ENCODE results near the gene C3orf20.

GRCh38 chr3:14798231-14798630 is 123.3 kb downstream of the C3orf20 start:
- no peak for TF ChIP-seq CTCF (IDR thresholded peaks at IDR 0.05; ENCODE audit: poor library complexity, severe bottlenecking)
- TF ChIP-seq EZH2 (IDR thresholded peaks at IDR 0.05; ENCODE audit: borderline replicate concordance, insufficient read depth, low read length, poor library complexity, severe bottlenecking), result no peak
- no peak for TF ChIP-seq RAD21 (conservative IDR thresholded peaks at IDR 0.05)
- TF ChIP-seq POLR2AphosphoS5 (IDR thresholded peaks at IDR 0.05), result no peak
- no peak for TF ChIP-seq MXI1 (conservative IDR thresholded peaks at IDR 0.05; ENCODE audit: poor library complexity, severe bottlenecking)
- TF ChIP-seq TAF1 (IDR thresholded peaks at IDR 0.05; ENCODE audit: low read depth), result no peak
- no peak for TF ChIP-seq EP300 (conservative IDR thresholded peaks at IDR 0.05; ENCODE audit: poor library complexity, severe bottlenecking)
- TF ChIP-seq SMC3 (conservative IDR thresholded peaks at IDR 0.05; ENCODE audit: poor library complexity), result no peak

All from neural cell (in vitro differentiated cells).